Measurements from ENCODE around the gene ACP5.
A peak's percentile ranks its signal among the peaks of the same experiment; 100 is the strongest.

ACP5 gene

DNA sequence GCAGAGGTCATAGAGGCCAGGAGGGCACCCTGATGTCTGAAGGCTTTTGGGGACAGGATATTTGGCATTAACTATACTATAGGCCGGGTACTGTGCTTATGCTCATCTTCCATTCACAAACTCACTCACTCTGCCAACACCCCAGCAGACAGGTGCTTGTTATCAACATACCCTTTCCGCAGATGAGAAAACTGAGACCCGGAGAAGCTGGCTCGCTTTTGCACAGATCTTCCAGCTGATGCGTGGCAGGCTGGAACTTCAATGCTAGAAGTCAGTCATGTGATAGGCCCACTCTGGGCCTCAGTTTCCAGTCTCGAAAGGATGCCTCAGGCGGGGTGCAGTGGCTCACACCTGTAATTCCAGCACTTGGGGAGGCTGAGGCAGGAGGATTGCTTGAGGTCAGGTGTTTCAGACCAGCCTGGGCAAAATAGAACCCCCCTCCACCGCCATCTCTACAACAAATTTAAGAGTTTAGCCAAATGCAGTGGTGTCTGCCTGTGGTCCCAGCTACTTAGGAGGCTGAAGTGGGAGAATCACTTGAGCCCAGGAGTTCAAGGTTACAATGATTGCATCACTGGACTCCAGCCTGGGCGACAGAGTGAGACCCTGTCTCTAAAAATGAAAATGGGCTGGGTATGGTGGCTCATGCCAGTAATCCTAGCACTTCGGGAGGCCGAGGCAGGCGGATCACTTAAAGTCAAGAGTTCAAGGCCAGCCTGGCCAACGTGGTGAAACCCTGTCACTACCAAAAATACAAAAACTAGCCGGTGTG, 29.3 kb downstream of the ACP5 start:
- no peak for DNase-seq

DNA sequence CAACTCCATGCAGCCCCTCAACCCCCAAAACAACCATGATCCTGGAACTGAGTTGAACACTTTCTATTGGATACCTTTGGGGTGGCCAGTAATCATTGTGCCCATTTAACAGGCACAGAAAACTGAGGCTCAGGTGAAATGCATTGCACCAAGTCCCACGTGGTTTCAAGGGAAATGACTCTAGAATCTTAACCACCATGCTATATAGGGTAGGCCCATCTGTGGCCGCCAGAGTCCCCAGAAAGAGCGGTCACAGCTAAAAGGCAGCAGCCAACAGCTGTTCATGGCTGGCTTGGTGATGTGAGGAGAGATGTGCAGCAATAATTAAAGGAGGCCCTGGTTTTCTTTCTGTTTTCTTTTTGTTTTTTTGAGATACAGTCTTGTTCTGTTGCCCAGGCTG, 36.2 kb downstream of the ACP5 start:
- no peak for DNase-seq

DNA sequence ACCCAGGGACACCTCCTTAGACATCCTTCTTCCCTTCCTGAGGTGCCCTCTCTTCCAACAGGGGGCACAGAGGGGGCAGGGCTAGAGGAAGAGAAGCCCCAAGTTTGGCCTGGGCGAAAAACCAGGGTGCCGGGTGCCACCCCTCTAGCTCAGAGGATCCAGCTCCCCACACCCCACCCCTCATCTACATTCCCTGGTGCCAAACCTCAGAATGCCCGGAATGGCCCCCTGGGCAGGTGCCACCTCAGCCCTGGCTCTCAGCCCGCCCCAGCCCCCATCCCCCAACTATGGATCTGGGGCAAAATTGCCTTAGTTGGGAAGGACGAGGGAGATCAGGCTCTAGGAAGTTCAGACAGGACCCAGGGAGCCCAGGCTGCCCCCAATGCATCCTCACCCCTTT, 36.8 kb downstream of the ACP5 start:
- no peak for DNase-seq

DNA sequence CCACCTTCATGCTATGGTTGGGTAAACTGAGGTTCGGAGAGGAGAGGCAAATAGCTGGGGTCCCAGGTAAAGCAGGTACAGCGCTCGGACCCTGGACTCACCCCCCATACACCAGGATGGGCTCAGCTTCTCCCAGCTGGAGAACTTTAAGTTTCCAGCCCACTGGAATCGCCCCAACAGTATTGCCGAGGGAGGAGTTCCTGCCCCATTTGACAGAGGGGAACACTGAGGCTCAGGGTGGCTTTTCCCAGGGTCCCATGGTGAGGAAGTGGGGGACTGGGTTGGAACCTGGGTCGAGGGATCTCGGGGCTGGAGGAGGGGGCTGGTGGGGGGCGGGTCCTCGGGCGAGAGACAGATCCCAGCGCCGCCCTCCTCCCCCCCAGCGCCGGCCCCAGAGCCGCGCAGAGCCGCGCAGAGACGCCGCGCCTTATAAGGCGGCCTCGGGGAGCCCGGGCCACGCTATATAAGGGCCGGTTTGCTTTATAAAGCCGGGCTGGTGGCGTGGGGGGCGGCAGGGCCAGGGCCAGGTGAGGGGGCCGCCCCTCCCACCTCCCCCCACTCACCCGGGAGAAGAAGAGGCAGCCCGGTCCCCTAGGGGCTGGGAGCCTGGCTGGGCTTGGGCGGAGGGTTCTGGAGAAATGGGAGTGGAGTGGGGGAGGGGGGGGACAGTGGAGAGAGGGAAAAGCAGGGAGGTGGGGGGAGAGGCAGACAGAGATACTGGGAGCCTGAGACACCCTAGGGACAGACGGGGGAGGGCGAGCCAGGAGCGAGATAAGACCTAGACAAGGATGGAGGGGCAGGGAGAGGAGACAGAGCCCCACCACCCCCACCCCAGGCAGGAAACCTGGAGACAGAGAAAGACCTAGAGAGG, 37.7 kb downstream of the ACP5 start:
- no peak for DNase-seq

DNA sequence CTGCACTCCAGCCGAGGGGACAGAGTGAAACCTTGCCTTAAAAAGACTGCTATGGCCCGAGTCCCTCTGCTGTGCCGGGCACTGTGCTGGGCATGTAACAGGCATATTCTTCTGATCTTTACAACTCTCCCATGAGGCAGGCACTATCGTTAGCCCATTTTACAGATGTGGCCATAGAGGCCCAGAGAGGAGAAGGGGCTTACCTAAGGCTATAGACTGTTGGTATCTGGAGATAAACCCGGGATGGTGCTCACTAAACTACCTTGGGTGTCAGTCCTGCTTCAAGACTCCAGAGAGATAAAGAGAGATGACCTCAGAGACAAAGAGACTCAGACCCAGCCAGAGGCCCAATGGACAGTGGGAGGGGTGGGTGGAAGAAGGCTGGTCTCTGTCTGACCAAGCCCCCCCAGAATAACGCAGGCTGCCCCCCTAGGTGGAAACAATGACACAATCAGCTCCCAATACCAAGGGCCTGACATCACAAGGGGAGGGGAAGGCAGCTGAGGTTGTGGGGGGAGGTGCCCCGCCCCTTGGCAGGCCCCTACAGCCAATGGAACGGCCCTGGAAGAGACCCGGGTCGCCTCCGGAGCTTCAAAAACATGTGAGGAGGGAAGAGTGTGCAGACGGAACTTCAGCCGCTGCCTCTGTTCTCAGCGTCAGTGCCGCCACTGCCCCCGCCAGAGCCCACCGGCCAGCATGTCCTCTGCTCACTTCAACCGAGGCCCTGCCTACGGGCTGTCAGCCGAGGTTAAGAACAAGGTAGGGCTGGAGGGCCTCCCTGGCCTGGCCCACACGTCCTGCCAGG, 39.0 kb downstream of the ACP5 start, which contains the start of gene CNN1:
CNN1 (plus strand) TSS at position 620 of the 805 bp plus-strand sequence; CDS start at position 697, 77 bp downstream.
- no peak for DNase-seq

DNA sequence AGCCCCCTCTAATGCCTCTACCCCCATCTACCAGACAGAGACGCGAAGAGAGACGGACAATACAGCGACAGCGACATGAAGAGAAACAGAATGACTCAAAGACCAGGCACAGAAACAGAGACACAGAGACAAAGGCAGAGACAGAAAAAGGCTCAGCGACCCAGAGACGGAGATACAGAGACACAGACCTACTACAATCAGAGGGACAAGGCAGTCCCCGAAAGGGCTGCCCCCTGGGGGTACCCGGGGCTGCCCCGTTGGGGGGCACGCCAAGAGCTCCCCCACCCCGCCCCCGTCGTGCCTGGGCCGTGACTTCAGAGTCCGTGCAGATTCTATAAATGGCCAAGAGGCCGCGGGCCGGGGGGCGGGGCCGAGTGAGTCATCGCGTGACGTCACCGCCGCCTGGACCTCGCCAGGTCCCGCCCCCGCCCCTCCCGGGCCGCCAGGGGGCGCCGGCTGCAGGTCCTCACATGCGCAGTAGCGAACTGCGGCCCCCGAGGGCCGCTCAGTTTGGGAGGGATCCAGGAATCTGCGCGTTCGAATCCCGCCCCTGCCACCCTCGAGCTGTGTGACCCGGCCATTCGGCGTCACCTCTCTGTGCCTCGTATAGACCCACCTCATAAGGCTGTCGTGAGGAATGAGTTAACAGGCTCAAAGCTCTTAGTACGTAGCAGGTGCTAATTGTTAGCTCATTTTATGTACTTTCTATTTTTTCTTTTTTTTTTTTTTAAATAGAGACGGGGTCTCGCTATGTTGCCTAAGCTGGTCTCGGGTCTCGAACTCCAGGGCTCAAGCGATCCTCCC, 41.5 kb downstream of the ACP5 start:
- peak; percentile 12 to 79 for DNase-seq

DNA sequence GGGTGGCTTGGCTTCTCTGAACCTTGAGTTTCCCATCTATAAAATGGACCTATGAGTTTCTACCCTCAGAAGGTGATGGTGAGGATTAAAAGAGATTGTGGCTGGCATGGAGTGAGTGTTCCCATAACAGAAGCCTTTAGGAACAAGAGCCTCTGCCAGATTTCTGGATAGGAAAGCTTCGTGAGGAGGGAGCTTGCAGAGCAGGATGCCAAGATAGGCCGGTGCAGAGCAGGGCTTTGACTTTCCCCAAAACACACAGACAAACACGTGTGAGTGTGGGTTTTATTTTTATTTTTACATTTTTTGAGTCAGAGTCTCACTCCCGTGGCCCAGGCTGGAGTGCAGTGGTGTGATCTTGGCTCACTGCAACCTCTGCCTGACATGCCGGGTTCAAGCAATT, 42.5 kb downstream of the ACP5 start:
- DNase-seq: no peak

DNA sequence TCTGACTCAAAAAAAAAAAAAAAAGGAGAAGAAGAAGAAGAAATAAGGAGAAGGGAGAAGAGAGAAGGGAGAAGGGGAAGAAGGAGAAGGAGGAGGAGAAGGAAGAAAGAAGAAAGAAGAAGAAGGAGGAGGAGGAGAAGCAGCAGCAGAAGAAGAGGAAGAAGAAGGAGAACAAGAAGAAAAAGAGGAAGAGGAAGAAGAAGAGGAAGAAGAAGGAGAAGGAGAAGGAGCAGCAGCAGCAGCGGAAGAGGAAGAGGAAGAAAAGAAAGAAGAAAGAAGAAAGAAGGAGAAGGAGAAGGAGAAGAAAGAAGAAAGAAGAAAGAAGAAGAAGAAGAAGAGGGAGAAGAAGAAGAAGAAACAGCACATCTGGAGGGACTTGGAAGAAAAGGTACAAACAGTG, 42.9 kb downstream of the ACP5 start:
- no peak for DNase-seq

DNA sequence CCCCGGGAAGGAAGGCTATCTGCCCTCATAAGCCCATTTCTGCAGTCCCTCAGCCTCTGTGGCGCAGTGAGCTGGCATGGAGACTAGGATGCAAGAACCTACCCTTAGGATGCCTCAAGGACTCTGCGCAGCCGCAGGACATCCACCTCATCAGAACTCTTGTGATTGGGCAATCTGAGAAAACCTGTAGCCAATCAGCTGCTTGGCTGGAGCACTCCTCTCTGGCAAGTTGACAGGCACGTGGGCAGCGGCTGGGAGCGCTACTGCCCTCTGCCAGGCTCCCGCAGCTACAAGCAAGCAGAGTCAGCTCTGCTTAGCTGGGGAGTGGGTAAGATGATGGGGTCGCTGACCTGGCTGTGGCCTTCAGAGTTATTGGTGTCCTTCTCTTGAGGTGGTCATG, 47.0 kb downstream of the ACP5 start:
- peak; percentile 81 to 87 for DNase-seq

DNA sequence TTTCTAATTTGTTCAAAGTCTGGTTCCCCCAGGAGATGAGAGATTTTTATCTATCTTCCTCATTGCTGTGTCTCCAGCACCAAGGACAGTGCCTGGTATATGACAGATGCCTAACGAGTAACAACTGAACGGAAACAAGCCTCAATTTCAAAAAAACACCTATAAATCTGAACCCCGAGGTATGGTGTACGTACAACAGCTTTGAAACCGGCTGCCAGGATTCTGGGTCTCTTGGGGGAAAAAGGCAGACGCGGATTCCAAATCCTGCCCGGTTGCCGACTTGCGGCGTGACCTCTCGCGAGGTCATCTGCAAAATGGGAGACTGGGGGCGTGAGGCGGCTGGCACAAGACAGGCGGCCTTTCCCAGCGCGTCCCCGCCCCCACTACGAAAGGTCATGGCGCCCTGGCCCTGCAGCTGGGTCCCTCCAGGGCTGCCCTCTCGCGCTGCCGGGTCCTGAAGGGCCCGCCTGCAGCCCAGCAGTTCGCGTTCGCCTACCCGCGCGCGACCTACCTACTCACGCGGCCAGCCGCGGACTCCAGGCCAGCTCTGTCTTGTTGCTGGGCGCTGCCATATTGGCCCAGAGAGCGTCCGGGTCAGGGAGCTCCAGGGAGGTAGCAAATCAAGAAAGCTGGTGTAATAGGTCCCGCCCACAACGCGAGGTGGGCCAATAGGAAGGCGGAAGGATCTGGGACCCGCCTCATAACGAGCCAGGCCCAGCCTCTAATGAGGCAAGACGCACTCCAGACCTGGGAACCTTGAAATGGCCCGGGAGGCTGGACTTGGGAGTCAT, 48.7 kb downstream of the ACP5 start, which contains the start of gene ECSIT:
ECSIT (minus strand) TSS at position 584 of the 791 bp plus-strand sequence. CDS start 9,964 bp downstream, outside the sequence.
- peak; percentile 94 for DNase-seq

All from hippocampal formation (tissue), 2 donors.